Stimulated activated CD8-positive, alpha-beta memory T cell treated with anti-CD3 and anti-CD28 coated beads, Interleukin-15, amount 100 ng/mL, for 48 hours (primary cell): ENCODE measurements around the gene ZCCHC14.
"Not testable (repeated sequence)": the region's sequence is repeated elsewhere in the genome, so short reads cannot be mapped to it uniquely, and the experiment has no call there.

Source experiments
- DNase-seq, 2 donors: peaks; one replicate each; pipeline ENCODE4 v3.0.0-alpha.2; 2020; ENCODE audit warnings: low read depth in 2 of 2

ZCCHC14 gene

GRCh38 chr16:87524407-87524806 lies 31.6 kb upstream of the ZCCHC14 start:
- DNase-seq, result no peak

- not testable (repeated sequence) for DNase-seq
These were observed 30.8 kb upstream of the ZCCHC14 start for GRCh38 chr16:87523605-87524004.

- DNase-seq, result not testable (repeated sequence)
These were observed 28.9 kb upstream of the ZCCHC14 start for GRCh38 chr16:87521764-87522163.

- DNase-seq, result not testable (repeated sequence)
These were observed 26.3 kb upstream of the ZCCHC14 start for GRCh38 chr16:87519170-87519569.

- not testable (repeated sequence) for DNase-seq
These were observed 25.7 kb upstream of the ZCCHC14 start for GRCh38 chr16:87518430-87519051.

- DNase-seq, result not testable (repeated sequence)
These were observed 25.0 kb upstream of the ZCCHC14 start for GRCh38 chr16:87517610-87518429.

GRCh38 chr16:87516361-87516760 lies 23.5 kb upstream of the ZCCHC14 start:
- no peak for DNase-seq

- DNase-seq, result no peak
These were observed 22.9 kb upstream of the ZCCHC14 start for GRCh38 chr16:87515475-87516330.

- DNase-seq, result not testable (repeated sequence)
These were observed 17.0 kb upstream of the ZCCHC14 start for GRCh38 chr16:87509778-87510177.

- DNase-seq, result no peak
These were observed 14.7 kb upstream of the ZCCHC14 start for GRCh38 chr16:87507351-87508069.

GRCh38 chr16:87506423-87507350 lies 13.9 kb upstream of the ZCCHC14 start:
- DNase-seq, result no peak

- DNase-seq, result no peak
These were observed 13.0 kb upstream of the ZCCHC14 start for GRCh38 chr16:87505834-87506233.

GRCh38 chr16:87503232-87503937 lies 10.6 kb upstream of the ZCCHC14 start:
- not testable (repeated sequence) for DNase-seq

- DNase-seq, result no peak
These were observed 9.6 kb upstream of the ZCCHC14 start for GRCh38 chr16:87502308-87502969.

GRCh38 chr16:87501117-87501516 lies 8.3 kb upstream of the ZCCHC14 start:
- DNase-seq, result no peak

GRCh38 chr16:87499189-87499486 lies 6.3 kb upstream of the ZCCHC14 start:
- DNase-seq, result no peak

GRCh38 chr16:87498324-87499188 lies 5.7 kb upstream of the ZCCHC14 start:
- DNase-seq, result no peak

- DNase-seq, result not testable (repeated sequence)
These were observed 5.0 kb upstream of the ZCCHC14 start for GRCh38 chr16:87497767-87498290.
